ENCODE data around the gene EFCAB9. TPM values are rescaled to one million over a fixed set of nuclear protein-coding genes. Genes with fewer than 3 reads are reported as not detected.

The EFCAB9 gene
- total RNA-seq, 4 donors from 2014 or later = not detected

DNA sequence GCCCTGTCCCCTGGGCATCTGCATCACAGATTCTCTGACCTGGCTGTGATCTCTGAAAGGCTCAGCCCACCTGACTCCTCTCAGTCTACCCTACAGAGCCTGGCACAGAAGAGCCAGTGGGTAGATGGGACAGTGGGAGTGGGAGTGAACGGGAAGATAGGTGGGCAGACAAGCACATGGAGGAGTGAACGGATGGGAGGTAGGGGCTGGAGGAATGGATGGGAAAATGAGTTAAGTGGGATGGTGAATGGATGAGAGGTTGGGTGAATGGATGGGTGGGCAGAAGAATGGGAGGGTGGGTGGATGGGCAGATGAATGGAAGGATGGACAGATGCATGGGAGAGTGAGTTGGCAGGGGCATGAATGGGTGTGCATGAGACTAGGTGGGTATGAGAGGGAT is 24.8 kb upstream of the EFCAB9 start:
- WGBS, 2 donors = 91 to 97% methylated on average over 2 of the region's 2 CpGs
- TF ChIP-seq, protein P1, sequence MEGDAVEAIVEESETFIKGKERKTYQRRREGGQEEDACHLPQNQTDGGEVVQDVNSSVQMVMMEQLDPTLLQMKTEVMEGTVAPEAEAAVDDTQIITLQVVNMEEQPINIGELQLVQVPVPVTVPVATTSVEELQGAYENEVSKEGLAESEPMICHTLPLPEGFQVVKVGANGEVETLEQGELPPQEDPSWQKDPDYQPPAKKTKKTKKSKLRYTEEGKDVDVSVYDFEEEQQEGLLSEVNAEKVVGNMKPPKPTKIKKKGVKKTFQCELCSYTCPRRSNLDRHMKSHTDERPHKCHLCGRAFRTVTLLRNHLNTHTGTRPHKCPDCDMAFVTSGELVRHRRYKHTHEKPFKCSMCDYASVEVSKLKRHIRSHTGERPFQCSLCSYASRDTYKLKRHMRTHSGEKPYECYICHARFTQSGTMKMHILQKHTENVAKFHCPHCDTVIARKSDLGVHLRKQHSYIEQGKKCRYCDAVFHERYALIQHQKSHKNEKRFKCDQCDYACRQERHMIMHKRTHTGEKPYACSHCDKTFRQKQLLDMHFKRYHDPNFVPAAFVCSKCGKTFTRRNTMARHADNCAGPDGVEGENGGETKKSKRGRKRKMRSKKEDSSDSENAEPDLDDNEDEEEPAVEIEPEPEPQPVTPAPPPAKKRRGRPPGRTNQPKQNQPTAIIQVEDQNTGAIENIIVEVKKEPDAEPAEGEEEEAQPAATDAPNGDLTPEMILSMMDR (IDR thresholded peaks at IDR 0.05) = no peak
- TF ChIP-seq POLR2A (IDR thresholded peaks at IDR 0.05) = no peak
- Histone ChIP-seq H3K36me3 (no peaks in the 10 kb centered on the region), H3K27ac (no peak overlapping the region), H3K27me3 (no peaks in the 10 kb centered on the region), H3K4me3 (replicated peaks in 1 of 3) (no peak overlapping the region), H3K9me3 (no peaks in the 10 kb centered on the region), H3K4me1 (no peaks in the 10 kb centered on the region)
- intact Hi-C loops (cut with DNase I) = no loop called here
- no peak for DNase-seq

DNA sequence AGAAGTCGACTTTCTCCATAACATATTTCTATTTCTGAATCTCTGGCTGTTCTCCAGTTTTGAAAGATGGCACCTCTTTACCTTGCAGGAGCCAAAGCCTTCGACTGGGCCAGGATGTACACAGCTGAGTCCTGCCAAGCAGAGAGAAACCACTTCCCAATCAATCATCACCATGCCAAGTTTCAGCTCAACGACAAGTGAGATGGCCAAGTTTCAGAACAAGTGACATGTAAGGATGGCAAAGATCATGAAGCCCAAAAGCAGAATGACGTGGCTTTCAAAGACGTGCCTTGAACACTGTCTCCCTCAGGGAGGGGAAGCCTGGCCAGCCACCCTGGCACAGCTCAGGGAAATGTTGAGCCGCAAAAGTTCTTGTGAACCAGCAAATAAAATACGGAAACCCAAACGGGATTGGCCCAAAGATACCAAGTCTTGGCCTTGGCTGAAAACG is 23.7 kb upstream of the EFCAB9 start:
- no peak for DNase-seq
- Histone ChIP-seq H3K4me1 (no peaks in the 10 kb centered on the region), H3K27me3 (no peaks in the 10 kb centered on the region), H3K36me3 (no peaks in the 10 kb centered on the region), H3K27ac (no peak overlapping the region), H3K9me3 (no peaks in the 10 kb centered on the region), H3K4me3 (replicated peaks in 1 of 3) (no peak overlapping the region)
- 68 to 70% methylated on average over 9 of the region's 9 CpGs for WGBS, 2 donors
- TF ChIP-seq, protein P1 (IDR thresholded peaks at IDR 0.05) = no peak
- no peak for TF ChIP-seq POLR2A (IDR thresholded peaks at IDR 0.05)
- intact Hi-C loops (cut with DNase I) = no loop called here

DNA sequence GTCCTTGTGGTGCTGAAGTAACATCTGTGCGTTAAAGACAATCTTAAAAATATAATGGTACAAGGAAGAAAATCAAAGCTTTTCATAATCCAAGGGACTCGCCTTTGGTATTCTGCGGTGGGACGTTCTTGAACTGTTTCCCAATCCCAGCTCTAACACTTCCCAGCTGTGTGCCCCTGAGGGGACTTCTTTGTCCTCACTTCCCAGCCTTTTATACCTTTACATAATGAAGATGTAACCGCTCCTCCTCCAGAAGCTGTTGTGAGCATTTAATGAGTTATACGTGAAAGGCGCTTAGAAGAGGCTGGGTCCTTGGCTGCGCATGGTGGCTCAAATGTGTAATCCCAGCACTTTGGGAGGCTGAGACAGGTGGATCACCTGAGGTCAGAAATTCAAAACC is 22.9 kb upstream of the EFCAB9 start:
- Histone ChIP-seq H3K36me3 (no peaks in the 10 kb centered on the region), H3K27ac (no peak overlapping the region), H3K27me3 (no peaks in the 10 kb centered on the region), H3K4me3 (replicated peaks in 1 of 3) (no peak overlapping the region), H3K4me1 (no peaks in the 10 kb centered on the region), H3K9me3 (no peaks in the 10 kb centered on the region)
- intact Hi-C loops (cut with DNase I) = no loop called here
- no peak for TF ChIP-seq POLR2A (IDR thresholded peaks at IDR 0.05)
- TF ChIP-seq, protein P1 (IDR thresholded peaks at IDR 0.05) = no peak
- no peak for DNase-seq
- WGBS, 2 donors = 68 to 72% methylated on average over 8 of the region's 8 CpGs

DNA sequence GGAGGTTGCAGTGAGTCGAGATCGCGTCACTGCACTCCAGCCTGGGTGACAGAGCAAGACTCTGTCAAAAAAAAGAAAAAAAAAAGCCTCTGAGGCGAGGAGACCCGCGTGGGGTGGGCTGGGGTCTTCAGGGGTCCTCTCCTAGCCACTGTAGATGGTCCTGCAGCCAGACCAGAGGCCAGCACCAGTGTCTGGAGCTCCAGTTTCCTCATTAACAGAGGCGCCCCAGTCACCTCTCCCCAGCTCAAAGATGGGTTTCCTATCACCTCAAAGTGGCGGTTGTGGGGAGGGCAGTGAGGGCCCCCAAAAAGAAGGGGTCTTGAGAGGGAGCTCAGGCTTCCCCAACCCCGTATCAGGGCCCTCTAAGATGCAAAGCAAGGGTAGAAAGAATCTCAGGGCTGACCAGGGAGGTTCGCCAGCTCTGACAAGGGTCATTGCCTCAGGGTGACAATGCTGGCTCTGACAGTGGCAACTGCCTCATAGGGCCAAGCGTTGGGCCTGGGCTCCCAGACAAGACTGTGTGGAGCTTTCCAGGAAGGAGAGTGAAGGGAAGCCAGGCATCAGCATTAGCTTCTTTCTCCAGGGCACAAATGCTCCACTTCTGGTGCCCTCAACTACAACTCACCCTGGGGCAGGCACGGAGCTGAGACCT is 20.9 kb upstream of the EFCAB9 start:
- TF ChIP-seq, protein P1 (IDR thresholded peaks at IDR 0.05) = no peak
- no peak for TF ChIP-seq POLR2A (IDR thresholded peaks at IDR 0.05)
- WGBS, 2 donors = 74 to 77% methylated on average over 10 to 11 of the region's 12 CpGs
- intact Hi-C loops (cut with DNase I) = no loop called here
- Histone ChIP-seq H3K4me1 (no peaks in the 10 kb centered on the region), H3K36me3 (no peaks in the 10 kb centered on the region), H3K27me3 (no peaks in the 10 kb centered on the region), H3K9me3 (no peaks in the 10 kb centered on the region), H3K27ac (no peak overlapping the region), H3K4me3 (replicated peaks in 1 of 3) (no peak overlapping the region)
- no peak for DNase-seq

DNA sequence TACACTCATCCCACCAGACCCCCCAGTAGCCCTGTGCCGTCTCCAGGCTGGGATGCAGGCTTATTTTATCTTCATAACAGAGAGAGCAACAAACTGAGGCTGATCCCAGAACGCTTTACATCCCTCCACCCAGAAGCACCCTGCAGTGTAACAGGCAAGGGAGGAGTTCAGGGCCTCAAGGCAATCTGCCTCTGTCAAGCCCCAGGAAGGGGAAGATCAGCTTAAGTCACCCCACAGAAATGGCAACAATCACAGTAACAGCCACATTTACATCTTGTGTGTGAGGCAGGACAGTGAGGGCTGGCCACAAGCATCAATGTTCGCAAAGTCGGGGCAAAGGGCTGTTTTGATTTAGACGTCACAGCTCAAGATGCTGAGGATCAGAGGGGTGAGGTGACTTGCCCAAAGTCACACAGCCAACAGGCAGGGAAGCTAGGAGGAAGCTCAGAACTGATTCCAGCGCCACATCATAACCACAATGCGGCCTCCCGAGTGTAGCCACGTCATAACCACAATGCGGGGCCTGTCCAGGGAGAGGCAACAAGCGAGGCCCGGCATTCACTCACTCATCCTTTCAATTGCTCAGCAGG is 20.3 kb upstream of the EFCAB9 start:
- WGBS, 2 donors = 91 to 92% methylated on average over 12 of the region's 12 CpGs
- TF ChIP-seq POLR2A (IDR thresholded peaks at IDR 0.05) = no peak
- TF ChIP-seq, protein P1 (IDR thresholded peaks at IDR 0.05) = no peak
- no peaks in the 10 kb centered on the region for H3K4me1 ChIP-seq
- intact Hi-C loops (cut with DNase I) = no loop called here
- no peak overlapping the region for H3K27ac ChIP-seq
- no peak overlapping the region for H3K4me3 ChIP-seq (replicated peaks in 1 of 3)
- H3K9me3 ChIP-seq = no peaks in the 10 kb centered on the region
- H3K27me3 ChIP-seq = no peaks in the 10 kb centered on the region
- DNase-seq = no peak
- no peaks in the 10 kb centered on the region for H3K36me3 ChIP-seq

Measured in thyroid gland (tissue), 4 donors.